HG03378 (cell line): ENCODE results near the gene KCTD4.
"Not testable (repeated sequence)": the region's sequence is repeated elsewhere in the genome, so short reads cannot be mapped to it uniquely, and the experiment has no call there.

ENCODE experiments used
- ATAC-seq: cut with Tn5 transposase; IDR thresholded peaks from one replicate; pipeline ENCODE4 v1.9.1; 2021; ENCODE audit warnings: mild to moderate bottlenecking, moderate library complexity; ENCODE audit not compliant: unreplicated experiment

Gene KCTD4

GRCh38 chr13:45200701-45201232, at the start of gene KCTD4:
Gene KCTD4, minus strand, starts transcription at chr13:45201045. Its CDS starts 6,478 bp downstream, at chr13:45194567.
- ATAC-seq: no peak

GRCh38 chr13:45249662-45250061, 48.8 kb upstream of the KCTD4 start:
- ATAC-seq: no peak

- not testable (repeated sequence) for ATAC-seq
Measured at GRCh38 chr13:45244736-45245135, 43.9 kb upstream of the KCTD4 start.

- ATAC-seq: no peak
Measured at GRCh38 chr13:45243077-45243476, 42.2 kb upstream of the KCTD4 start.

GRCh38 chr13:45242524-45242923, 41.7 kb upstream of the KCTD4 start:
- no peak for ATAC-seq

GRCh38 chr13:45242070-45242469, 41.2 kb upstream of the KCTD4 start:
- ATAC-seq: no peak

- no peak for ATAC-seq
Measured at GRCh38 chr13:45240143-45240542, 39.3 kb upstream of the KCTD4 start.

GRCh38 chr13:45238945-45239795, 38.3 kb upstream of the KCTD4 start:
- no peak for ATAC-seq

GRCh38 chr13:45232591-45232990, 31.7 kb upstream of the KCTD4 start:
- ATAC-seq: no peak

GRCh38 chr13:45231722-45232121, 30.9 kb upstream of the KCTD4 start:
- ATAC-seq: no peak

GRCh38 chr13:45231305-45231704, 30.5 kb upstream of the KCTD4 start:
- no peak for ATAC-seq

- no peak for ATAC-seq
Measured at GRCh38 chr13:45229172-45229571, 28.3 kb upstream of the KCTD4 start.

GRCh38 chr13:45228002-45228401, 27.2 kb upstream of the KCTD4 start:
- ATAC-seq: no peak

- no peak for ATAC-seq
Measured at GRCh38 chr13:45226024-45226423, 25.2 kb upstream of the KCTD4 start.

GRCh38 chr13:45225370-45225769, 24.5 kb upstream of the KCTD4 start:
- no peak for ATAC-seq

GRCh38 chr13:45224176-45224575, 23.3 kb upstream of the KCTD4 start:
- ATAC-seq: no peak

GRCh38 chr13:45222919-45223318, 22.1 kb upstream of the KCTD4 start:
- no peak for ATAC-seq

GRCh38 chr13:45222516-45222915, 21.7 kb upstream of the KCTD4 start:
- ATAC-seq: no peak

- no peak for ATAC-seq
Measured at GRCh38 chr13:45220403-45220802, 19.6 kb upstream of the KCTD4 start.

GRCh38 chr13:45219938-45220375, 19.1 kb upstream of the KCTD4 start:
- no peak for ATAC-seq

GRCh38 chr13:45219123-45219891, 18.5 kb upstream of the KCTD4 start:
- ATAC-seq: no peak

- ATAC-seq: no peak
Measured at GRCh38 chr13:45218689-45219088, 17.8 kb upstream of the KCTD4 start.
